Measurements from ENCODE around the gene TMTC2.

Gene TMTC2

GRCh38 chr12:82961835-82962234, 275.1 kb downstream of the TMTC2 start:
- DNase-seq: no peak

GRCh38 chr12:82963956-82964355, 277.2 kb downstream of the TMTC2 start:
- DNase-seq: peak; percentile 63

GRCh38 chr12:82964446-82964845, 277.7 kb downstream of the TMTC2 start:
- DNase-seq: peak; percentile 91

- peak; percentile 27 for DNase-seq
Measured at GRCh38 chr12:82966001-82966559, 279.4 kb downstream of the TMTC2 start.

- DNase-seq: peak; percentile 87
Measured at GRCh38 chr12:82968631-82969367, 282.1 kb downstream of the TMTC2 start.

GRCh38 chr12:82970614-82971013, 283.9 kb downstream of the TMTC2 start:
- DNase-seq: no peak

- peak; percentile 96 for DNase-seq
Measured at GRCh38 chr12:82971584-82971983, 284.9 kb downstream of the TMTC2 start.

GRCh38 chr12:82972624-82973023, 285.9 kb downstream of the TMTC2 start:
- peak; percentile 47 for DNase-seq

GRCh38 chr12:82973592-82973991, 286.9 kb downstream of the TMTC2 start:
- peak; percentile 87 for DNase-seq

GRCh38 chr12:82981150-82981549, 294.4 kb downstream of the TMTC2 start:
- DNase-seq: no peak

GRCh38 chr12:82994117-82994516, 307.4 kb downstream of the TMTC2 start:
- no peak for DNase-seq

GRCh38 chr12:82996168-82996812, 309.6 kb downstream of the TMTC2 start:
- DNase-seq: peak; percentile 98

- no peak for DNase-seq
Measured at GRCh38 chr12:82998509-82998908, 311.8 kb downstream of the TMTC2 start.

GRCh38 chr12:83003026-83003425, 316.3 kb downstream of the TMTC2 start:
- DNase-seq: no peak

- DNase-seq: no peak
Measured at GRCh38 chr12:83005534-83006197, 319.0 kb downstream of the TMTC2 start.

GRCh38 chr12:83008703-83009102, 322.0 kb downstream of the TMTC2 start:
- no peak for DNase-seq

GRCh38 chr12:83010169-83010804, 323.6 kb downstream of the TMTC2 start:
- DNase-seq: no peak

GRCh38 chr12:83015390-83016217, 328.9 kb downstream of the TMTC2 start:
- DNase-seq: no peak

GRCh38 chr12:83016218-83016835, 329.6 kb downstream of the TMTC2 start:
- DNase-seq: no peak

- no peak for DNase-seq
Measured at GRCh38 chr12:83016991-83017390, 330.3 kb downstream of the TMTC2 start.

- DNase-seq: peak; percentile 62
Measured at GRCh38 chr12:83018088-83018487, 331.4 kb downstream of the TMTC2 start.

All from NCI-H69 (cell line).